Thyroid gland (tissue), 4 donors: ENCODE results near the gene SCAMP1.

ENCODE experiments used
- POLR2A ChIP-seq, 2 donors: fragments of 450-650 bp; IDR thresholded peaks; one replicate each; pipeline ENCODE4 v1.6.1; 2017; ENCODE audit warnings: antibody characterized with exemption in 2 of 2, mild to moderate bottlenecking in 2 of 2, moderate library complexity in 1 of 2
- TF ChIP-seq, protein P1 (sequence below), 6 experiments: fragments of 200-600 bp in 3 of 6; fragments of 450-650 bp in 3 of 6; sonication (generic) in 3 of 6; IDR thresholded peaks; one replicate each; pipeline ENCODE4 v1.5.1; 2016 to 2019; ENCODE audit warnings: antibody characterized with exemption in 6 of 6, mild to moderate bottlenecking in 2 of 6, inconsistent platforms in 1 of 6, moderate library complexity in 1 of 6

DNA sequence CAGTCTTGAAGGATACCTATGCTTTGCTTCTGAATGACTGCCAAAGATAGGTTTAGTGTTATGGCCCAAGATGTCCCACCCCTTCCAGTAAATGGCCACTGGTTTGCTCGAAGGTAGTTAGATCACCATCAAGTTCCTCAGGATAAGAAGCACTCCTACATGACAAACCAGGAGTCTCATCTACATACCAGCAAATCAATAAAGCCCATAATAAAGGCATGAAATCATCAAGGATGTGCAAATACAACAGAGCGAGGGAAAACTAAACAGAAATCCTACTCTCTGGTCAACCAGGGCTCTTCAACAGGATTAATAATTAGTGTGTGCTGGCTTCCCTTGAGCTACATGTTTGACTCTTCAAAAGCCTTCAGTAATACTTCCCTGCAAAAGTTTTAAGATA is 147.1 kb downstream of the SCAMP1 start:
- TF ChIP-seq, protein P1, sequence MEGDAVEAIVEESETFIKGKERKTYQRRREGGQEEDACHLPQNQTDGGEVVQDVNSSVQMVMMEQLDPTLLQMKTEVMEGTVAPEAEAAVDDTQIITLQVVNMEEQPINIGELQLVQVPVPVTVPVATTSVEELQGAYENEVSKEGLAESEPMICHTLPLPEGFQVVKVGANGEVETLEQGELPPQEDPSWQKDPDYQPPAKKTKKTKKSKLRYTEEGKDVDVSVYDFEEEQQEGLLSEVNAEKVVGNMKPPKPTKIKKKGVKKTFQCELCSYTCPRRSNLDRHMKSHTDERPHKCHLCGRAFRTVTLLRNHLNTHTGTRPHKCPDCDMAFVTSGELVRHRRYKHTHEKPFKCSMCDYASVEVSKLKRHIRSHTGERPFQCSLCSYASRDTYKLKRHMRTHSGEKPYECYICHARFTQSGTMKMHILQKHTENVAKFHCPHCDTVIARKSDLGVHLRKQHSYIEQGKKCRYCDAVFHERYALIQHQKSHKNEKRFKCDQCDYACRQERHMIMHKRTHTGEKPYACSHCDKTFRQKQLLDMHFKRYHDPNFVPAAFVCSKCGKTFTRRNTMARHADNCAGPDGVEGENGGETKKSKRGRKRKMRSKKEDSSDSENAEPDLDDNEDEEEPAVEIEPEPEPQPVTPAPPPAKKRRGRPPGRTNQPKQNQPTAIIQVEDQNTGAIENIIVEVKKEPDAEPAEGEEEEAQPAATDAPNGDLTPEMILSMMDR (IDR thresholded peaks at IDR 0.05): no peak
- TF ChIP-seq POLR2A (IDR thresholded peaks at IDR 0.05): no peak
